ENCODE results near the gene CCDC14. TPM values are rescaled to one million over a fixed set of nuclear protein-coding genes. Genes with fewer than 3 reads are reported as not detected.
"Not testable (repeated sequence)": the region's sequence is repeated elsewhere in the genome, so short reads cannot be mapped to it uniquely, and the experiment has no call there.

Gene CCDC14
- total RNA-seq, 2 donors from 2014 or later, result 11.4 to 11.5 TPM

DNA sequence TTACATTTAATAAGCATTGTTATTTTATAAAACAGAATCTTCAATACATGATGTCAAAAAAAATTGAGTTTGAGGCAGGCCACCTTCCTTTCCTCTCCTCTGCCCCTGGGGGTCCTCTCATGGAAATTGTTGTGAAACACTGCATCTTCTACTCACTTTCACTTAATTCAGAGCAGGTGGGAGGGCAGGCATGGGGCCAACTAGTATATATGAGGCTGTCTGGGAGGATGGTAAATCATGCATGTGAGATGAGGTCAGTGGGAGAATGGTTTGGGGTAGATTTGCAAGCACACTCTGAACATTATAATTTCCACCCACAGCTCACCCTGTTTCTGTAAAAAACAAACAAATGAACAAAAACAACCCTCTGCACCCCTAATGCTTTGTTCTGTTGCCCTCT lies 10.4 kb upstream of the CCDC14 start:
- DNase-seq (no peak), ATAC-seq (no peak)
- intact Hi-C loops (cut with DNase I), result no loop called here

DNA sequence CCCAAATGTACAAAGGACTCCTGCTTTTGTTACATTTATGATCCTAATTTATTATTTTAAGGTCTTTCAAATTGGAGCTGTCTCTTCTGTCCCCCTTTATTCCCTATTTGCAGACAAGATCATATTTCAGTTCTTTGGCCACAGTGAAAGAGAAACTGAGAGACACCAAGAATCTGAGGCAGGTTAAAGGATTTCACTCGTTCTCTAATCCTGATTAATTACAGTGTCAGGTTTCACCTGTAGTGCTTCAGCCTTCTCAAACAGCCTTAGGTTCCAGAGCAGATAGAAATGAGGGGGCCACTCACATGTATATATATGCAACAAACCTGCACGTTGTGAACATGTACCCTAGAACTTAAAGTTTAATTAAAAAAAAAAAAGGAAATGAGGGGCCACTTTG lies 6.2 kb upstream of the CCDC14 start:
- DNase-seq; intact Hi-C loops (cut with DNase I); ATAC-seq: not testable (repeated sequence)

DNA sequence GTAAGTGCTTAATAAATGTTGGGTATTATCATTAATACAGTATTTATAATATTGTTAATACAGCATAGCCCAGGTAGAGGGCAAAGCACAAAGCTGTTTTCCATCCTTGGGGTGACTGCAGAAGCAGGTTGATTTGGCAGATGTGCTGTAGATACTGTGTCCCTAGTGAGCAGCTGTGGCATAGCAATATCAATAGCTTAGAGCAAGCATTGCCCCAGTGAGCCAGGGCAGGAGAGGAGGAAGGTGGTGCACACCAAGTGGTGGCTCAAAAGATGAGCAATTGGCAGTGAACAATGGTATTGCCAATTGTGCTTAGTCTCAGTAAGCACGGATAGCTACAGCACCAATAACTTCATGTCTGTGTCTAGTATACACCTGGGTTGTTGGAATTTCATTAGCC lies 5.8 kb upstream of the CCDC14 start:
- DNase-seq; intact Hi-C loops (cut with DNase I); ATAC-seq: not testable (repeated sequence)

DNA sequence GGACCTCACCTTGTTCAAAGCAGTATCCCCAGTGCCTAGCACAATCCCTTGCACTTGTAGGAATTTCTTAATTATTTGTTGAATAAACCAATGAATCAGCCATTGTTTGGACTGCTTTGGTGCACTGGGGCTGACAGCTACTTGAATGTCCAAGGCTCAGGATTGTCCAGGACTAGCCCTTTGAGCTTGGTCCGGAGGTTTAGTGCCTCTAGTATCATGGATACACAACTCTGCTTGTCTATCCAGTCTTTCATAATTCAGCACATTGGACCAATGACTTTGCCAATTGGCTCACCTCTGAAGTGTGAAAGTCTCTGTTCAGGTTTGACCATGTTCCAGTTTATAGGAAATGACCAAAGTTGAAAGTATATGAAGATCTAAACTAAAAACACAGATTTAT lies 3.8 kb upstream of the CCDC14 start:
- intact Hi-C loops (cut with DNase I); ATAC-seq; DNase-seq: not testable (repeated sequence)

DNA sequence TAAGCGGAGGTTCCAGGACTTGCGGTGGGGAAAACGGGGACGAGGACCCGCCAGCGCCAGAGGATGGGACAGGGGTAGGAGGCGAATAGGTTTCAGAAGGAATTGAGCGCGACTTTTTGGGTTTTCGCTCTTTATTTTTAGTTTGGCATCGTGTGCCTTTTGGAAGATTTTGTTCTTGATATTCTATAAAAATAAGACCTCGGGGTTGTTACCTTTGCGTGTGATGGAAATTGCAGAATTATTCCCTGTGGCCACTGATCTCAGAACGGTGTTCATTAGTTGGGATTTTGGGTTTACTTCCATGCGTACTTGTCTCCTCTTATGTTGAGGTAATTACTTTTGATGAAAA lies 453 bp upstream of the CCDC14 start:
- DNase-seq (no peak), ATAC-seq (no peak)
- intact Hi-C loops (cut with DNase I), result no loop called here

DNA sequence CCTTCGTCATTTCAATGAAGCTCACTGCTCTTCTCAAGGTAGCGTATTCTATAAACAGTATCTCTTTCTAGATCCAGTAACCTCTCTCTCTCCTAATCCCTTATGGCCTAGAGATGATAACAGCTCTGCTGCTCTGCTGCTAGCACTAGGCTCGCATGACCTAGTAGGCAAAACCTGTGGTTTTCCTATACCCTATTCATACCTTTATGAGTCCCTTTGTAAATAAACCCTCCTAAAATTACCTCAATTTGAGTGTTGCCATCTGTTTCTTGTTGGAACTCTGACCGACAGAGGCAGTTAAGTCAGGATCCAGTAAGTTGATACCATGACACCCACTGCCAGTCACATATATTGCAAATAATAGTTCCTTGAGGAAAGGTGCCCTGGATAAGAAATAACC lies 7.3 kb downstream of the CCDC14 start:
- DNase-seq (no peak), ATAC-seq (no peak)
- intact Hi-C loops (cut with DNase I), result no loop called here

DNA sequence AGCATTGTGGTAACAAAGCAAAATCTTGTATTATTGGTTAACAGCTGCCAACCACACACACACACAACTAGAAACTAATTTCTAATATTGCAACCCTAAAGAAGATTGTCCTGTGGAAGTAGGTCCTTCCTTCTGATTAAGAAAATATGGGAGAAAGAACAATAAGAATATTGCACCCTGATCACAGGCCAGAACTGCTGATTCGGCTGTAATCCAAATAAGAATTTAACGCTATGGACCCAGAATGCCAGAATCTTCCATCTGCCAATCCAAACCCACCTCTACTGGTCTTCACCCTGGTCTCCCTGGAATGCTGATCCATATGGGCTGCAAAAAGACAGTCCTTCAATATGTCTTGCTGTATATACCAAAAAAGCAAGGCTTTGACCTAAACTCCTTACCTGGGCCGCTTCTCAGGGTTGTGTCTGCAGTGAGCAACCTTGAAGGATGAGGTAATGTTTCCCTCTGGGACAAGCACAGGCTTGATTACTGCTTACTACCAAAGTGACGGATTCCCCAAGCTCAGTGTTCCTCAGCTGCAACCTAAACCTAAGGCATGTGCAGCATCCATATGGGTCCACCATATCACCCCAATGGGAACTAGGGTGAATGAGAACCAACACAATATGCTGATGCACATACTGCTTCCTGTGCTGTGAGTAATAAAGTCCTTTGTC lies 8.0 kb downstream of the CCDC14 start:
- intact Hi-C loops (cut with DNase I), result no loop called here
- no peak for ATAC-seq
- no peak for DNase-seq

DNA sequence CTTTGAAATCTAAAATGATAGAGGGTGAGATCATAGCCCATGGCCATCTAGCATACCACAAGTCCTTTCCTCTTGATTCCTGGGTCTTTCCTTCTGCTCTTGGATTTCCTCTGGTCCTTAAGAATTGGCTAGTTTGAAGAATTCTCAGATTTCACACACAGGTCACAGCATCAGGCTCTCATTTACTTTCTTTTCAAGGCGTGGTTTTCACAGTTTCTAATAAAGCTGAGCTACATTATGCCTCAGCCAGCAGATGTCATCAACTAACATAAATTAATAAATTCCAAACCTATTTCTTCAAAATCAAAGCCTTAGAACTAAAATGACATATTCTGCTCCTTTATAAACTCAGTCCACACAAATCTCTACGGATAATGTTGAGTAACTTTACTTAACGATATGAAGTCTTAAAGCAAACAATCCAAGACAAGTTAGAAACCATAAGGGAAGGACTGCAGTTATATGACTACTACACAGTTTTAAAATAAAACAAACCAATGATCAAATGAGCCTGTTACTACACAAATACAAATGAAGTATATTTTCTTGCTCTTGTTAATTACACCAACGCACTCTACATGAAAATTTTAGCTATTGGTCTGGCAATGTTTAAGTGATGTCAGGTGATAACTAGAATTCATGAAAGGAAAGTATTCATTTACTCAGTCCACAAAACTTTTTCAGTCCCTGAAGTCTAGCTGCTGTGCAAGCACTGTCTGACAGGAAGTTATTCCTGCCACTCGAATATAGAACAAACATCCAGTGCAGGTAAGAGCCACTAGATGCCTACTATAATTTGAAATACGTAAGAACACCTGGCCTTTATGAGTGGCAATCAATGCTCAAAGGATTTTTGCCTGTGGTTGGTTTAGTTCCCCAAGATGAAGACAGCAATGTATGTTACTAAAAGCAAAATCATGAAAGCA lies 9.2 kb downstream of the CCDC14 start:
- DNase-seq (no peak), ATAC-seq (no peak)
- intact Hi-C loops (cut with DNase I), result no loop called here

DNA sequence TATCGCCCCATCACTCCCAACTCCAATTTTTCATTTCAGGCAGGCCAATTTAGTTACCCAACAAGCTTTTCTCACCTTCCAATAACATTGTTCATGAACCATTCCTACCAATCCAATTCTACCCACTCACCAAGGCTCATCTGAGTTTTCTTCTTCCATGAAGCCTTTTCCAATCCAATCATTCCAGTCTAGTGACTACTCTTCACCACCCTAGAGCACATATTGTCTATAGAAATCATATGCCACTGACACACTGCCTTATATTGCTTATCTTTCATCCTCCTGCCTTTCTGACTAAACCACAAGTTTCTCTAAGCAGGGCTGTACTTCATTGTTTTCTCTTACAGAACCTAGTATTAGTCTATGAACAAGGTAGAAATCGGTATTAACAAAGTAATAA lies 11.4 kb downstream of the CCDC14 start:
- intact Hi-C loops (cut with DNase I), result no loop called here
- ATAC-seq, result no peak
- no peak for DNase-seq

DNA sequence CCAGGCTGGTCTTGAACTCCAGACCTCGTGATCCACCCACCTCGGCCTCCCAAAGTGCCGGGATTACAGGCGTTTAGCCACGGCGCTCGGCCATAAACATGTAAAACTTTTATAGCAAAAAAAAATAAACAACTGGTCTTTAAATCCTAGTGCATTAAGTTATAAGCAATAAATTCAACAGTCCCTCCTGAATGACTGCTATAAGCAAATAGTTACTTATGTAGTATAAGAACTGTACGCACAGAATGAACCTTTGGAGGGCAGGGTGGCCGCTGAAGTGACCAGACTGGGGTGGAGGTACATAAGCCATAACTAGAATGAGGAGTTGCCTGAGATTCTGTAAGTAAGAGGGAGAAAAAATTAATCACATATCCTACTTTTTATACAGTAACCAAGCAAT lies 12.6 kb downstream of the CCDC14 start:
- intact Hi-C loops (cut with DNase I), result no loop called here
- DNase-seq (no peak), ATAC-seq (no peak)

DNA sequence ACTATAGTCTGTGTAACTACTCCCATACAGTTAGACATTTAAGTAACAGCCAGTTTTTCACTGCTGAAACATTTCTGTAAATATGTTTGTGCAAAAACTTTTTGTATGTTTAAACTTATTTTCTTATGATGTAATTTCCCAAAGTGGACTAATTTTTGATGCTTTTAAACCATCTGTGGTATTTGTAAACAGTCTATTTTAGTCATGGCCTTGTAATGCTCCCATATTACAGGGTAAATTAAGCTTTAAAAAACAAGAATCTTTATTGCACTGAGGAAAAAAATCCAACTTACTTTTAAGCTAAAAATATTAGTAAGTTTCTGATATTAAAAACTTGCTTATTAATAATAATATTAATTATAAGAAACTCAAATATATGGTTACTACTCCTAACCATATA lies 13.5 kb downstream of the CCDC14 start:
- DNase-seq, result no peak
- intact Hi-C loops (cut with DNase I), result no loop called here
- no peak for ATAC-seq

DNA sequence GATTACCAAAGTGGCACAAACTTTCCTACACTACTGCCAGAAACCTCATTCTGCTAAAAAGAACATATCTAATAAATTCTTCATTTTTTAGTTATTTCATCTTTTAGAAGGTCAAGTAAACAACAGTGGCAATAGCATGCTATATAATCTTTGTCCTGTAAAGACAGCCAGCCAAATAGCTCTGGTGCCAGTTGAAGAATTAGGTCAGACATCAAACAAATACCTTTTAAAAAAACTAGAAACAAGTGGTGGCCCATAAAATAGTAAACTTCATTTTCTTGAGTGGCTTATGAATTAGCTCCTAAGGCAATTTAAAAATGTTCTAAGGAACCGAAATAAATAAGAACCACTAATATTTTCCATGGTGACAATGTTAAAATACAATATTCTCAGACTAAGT lies 19.5 kb downstream of the CCDC14 start:
- intact Hi-C loops (cut with DNase I), result no loop called here
- no peak for DNase-seq
- no peak for ATAC-seq

DNA sequence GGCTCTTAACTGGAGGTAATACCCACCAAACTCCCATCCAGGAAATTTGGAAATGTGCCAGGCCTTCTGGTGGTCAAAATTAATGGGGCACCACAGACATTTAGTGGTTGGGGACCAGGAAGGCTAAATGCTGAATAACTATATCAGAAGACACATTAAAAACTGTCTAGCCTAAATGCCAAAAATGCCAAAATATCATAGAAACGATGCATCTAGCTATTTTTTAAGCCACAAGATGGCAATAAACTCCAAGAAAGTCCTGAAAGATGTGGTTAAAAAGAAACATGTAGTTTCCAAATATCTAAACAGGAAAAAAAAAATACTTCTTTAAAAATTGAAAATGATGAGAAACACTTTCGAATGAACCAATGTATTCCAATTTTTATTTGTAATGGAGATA lies 19.9 kb downstream of the CCDC14 start:
- intact Hi-C loops (cut with DNase I), result no loop called here
- DNase-seq (no peak), ATAC-seq (no peak)

DNA sequence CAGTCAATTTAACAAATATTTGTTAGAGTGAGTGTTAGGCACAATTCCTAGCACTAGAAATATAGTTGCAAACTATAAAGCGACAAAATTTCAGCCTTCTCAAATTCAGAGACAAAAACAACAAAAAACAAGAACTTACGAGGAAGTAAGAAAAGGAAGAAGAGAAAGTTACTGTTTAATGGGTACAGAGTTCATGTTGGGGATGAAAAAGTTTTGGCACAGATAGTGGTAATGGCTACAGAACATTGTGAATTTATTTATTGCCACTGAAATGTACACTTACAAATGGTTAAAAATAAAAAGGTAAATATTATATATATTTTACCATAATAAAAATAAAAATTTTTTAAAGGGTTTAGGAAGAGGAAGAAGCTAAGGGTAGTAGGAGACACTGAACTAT lies 21.3 kb downstream of the CCDC14 start:
- ATAC-seq (no peak), DNase-seq (no peak)
- intact Hi-C loops (cut with DNase I), result no loop called here

DNA sequence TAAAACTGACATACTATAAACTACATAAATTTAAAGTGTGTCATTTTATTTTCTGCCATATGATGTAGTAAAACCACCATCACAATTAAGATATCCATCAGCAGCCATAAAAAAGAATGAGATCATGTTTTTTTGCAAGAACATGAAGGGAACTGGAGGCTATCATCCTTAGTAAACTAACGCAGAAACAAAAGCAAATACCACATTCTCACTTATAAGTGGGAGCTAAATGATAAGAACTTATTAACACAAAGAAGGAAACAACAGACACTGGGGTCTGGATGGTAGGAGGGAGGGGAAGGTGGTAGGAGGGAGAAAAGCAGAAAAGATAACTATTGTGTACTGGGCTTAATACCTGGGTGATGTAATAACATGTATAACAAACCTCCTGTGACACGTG lies 24.6 kb downstream of the CCDC14 start:
- no peak for DNase-seq
- intact Hi-C loops (cut with DNase I), result no loop called here
- ATAC-seq, result no peak

DNA sequence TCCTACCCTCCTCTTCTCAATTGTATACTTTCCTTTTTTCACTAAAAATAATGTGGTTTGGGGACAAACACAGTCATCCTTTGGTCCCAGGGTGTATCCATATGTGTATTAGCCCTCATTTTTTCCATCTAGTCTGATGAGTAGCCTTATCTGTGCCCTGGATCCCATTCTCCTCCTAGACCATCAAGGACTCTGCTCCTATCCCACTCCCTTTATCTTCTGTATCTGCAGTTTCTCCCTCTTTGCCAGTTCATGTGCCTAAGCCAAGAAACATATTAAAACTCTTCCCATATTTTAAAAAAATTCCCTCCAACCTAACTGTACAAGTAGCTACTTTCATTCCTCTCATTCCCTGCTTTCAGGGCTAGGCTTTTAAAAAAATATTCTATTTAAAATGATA lies 25.2 kb downstream of the CCDC14 start:
- ATAC-seq (no peak), DNase-seq (no peak)
- intact Hi-C loops (cut with DNase I), result no loop called here

DNA sequence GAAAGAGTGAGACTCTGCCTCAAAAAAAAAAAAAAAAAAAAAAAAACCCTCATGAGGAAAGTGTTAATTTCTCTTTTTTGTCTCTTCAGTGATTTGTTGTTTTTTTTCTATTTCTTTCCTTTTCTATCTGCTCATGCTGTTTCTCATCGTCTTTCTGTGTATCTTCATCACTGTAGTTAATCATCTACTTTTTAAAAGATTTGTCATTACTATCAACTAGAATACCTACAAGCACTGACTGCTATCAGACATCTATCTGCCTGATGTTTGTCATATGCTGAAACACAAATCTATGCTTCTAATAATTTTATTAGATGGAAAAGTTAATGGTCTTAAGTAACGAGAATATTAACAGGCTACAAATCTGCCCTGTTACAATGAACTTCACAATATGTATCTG lies 26.8 kb downstream of the CCDC14 start:
- ATAC-seq (no peak), DNase-seq (no peak)
- intact Hi-C loops (cut with DNase I), result no loop called here

DNA sequence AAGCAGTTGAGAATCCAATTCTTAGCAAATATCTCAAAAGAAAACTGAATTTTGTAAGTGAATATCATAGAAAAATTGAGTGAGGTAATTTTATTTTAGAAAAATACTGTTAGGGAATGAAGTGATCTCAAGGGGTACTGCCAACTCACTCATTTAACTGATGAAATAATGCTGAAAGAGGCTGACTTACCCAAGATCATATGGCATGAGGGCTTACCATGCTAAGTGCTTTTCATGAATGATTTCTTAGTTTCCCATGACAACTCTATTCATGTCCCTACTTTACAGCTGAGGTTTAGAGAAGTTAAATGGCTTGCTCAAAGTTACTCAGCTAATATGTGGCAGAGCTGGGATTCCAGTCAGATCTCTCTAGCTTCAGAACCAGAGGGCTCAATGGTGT lies 30.6 kb downstream of the CCDC14 start:
- intact Hi-C loops (cut with DNase I), result no loop called here
- DNase-seq (no peak), ATAC-seq (no peak)

DNA sequence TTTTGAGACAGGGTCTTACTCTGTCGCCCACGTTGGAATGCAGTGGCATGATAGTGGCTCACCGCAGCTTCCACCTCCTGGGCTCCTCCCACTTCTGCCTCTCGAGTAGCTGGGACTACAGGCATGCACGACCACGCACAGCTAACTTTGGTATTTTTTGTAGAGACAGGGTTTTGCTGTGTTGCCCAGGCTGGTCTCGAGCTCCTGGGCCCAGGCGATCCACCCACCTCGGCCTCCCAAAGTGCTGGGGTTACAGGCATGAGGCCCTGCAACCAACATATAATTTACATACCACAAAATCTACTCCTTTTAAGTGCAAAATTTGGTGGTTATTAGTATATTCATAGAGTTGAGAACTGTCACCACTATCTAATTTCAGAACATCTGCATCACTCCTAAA lies 31.7 kb downstream of the CCDC14 start:
- ATAC-seq, result no peak
- intact Hi-C loops (cut with DNase I), result no loop called here
- no peak for DNase-seq

DNA sequence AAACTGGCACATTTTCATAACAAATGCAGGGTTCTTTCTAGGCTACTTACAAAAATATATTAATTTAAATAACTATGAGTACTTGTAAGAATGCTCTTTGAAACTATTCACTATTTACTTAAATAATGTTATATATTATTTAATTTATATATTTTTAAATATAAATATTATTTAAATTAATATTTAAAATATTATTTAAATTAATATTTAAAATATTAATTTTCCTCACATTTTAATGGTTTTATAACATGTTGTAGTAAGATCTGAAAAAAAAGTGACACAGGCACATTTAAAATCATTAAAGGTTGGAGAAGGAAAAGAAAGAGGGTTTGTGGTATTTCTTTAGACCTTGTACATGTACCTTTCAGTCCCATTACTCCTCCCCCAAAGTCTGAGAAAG lies 34.6 kb downstream of the CCDC14 start:
- intact Hi-C loops (cut with DNase I), result no loop called here
- no peak for ATAC-seq
- no peak for DNase-seq

DNA sequence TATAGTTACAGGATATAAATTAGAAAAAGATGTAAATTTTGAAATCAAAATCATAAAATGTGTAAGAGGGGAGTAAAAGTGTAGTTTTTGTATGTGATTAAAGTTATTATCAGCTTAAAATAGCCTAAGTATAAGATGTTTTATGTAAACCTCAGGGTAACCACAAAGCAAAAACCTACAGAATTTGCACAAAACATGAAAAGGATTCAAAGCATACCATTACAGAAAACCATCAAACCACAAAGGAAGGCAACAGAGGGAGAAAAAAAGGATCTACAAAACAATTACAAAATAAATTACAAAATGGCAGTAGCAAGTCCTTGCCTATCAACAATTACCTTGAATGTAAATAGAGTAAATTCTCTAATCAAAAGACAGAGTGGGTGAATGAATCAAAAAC lies 40.2 kb downstream of the CCDC14 start:
- no peak for ATAC-seq
- intact Hi-C loops (cut with DNase I), result no loop called here
- no peak for DNase-seq

Measured in left cardiac atrium (tissue), 4 donors.